Muscle layer of duodenum (tissue), 2 donors: ENCODE measurements around the gene PRKCB.

Experiments
- H3K27ac ChIP-seq: one replicate; pipeline ENCODE4 v1.7.0; 2013; ENCODE audit warnings: mild to moderate bottlenecking, low read length
- H3K27me3 ChIP-seq: one replicate; pipeline ENCODE4 v1.7.0; 2013; ENCODE audit warnings: low read depth, mild to moderate bottlenecking, control low read depth, low read length
- H3K36me3 ChIP-seq, 2 donors: one replicate each; pipeline ENCODE4 v1.7.0; 2013; ENCODE audit warnings: low read length in 2 of 2, control low read depth in 1 of 2, mild to moderate bottlenecking in 1 of 2; ENCODE audit not compliant: insufficient read depth in 2 of 2, control insufficient read depth in 1 of 2
- H3K4me1 ChIP-seq, 2 donors: one replicate each; pipeline ENCODE4 v1.7.0; 2013; ENCODE audit warnings: low read length in 2 of 2, mild to moderate bottlenecking in 2 of 2, control low read depth in 1 of 2, moderate library complexity in 1 of 2; ENCODE audit not compliant: insufficient read depth in 2 of 2, control insufficient read depth in 1 of 2
- H3K4me3 ChIP-seq, 2 donors: one replicate each; pipeline ENCODE4 v1.7.0; 2013; ENCODE audit warnings: low read length in 2 of 2, low read depth in 1 of 2, mild to moderate bottlenecking in 1 of 2
- H3K9me3 ChIP-seq, 2 donors: one replicate each; pipeline ENCODE4 v1.7.0; 2013; ENCODE audit warnings: low read length in 2 of 2, control low read depth in 1 of 2, mild to moderate bottlenecking in 1 of 2; ENCODE audit not compliant: control insufficient read depth in 1 of 2
- donor health status: healthy.

Gene PRKCB

DNA sequence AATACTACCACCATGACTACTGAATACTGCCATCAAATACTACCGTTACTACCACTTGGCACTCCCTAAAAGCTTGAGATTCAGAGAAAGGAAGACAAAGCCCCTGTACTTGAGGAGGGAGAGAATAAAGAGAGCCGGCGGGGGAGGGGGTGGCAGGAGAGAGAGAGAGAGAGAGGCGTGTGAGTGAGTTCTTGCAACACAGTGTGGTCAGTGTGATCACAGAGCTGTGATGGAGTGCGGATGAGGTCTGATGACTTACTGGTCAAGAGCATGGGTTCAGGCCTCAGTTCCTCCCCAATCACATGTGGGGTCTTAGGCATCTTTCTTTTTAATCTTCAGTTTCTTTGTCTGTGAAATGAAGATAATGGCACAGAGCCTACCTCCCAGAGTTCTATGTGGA is 19.2 kb downstream of the PRKCB start:
- no peak overlapping the region for H3K4me3 ChIP-seq
- H3K27ac ChIP-seq, result no peak overlapping the region
- no peaks in the 10 kb centered on the region for H3K9me3 ChIP-seq
- H3K4me1 ChIP-seq, result peaks cover 0 to 19% of the 10 kb centered on the region in 2 donors
- no peaks in the 10 kb centered on the region for H3K27me3 ChIP-seq
- H3K36me3 ChIP-seq, result no peaks in the 10 kb centered on the region

DNA sequence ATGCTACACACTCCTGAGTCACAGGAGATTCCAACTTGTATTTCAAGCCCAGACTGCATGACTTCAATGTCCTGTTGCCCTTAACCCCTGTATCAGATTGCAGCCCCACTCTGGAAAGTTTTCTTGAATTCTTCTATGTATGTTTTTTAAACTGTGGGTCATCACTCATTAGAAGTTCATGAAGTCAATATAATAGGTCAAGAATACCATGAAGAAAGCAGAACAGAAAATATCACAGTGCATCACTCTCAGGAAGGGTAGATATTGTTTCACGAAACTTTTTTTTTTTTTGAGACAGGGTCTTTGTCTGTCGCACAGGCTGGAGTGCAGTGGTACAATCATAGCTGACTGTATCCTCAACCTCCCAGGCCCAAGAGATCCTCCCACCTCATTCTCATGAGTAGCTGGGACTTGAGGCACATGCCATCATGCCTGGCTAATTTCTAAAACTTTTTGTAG is 20.5 kb downstream of the PRKCB start:
- Histone ChIP-seq H3K27me3 (no peaks in the 10 kb centered on the region), H3K36me3 (no peaks in the 10 kb centered on the region), H3K27ac (no peak overlapping the region), H3K4me3 (no peak overlapping the region), H3K4me1 (peaks cover 0 to 22% of the 10 kb centered on the region in 2 donors), H3K9me3 (no peaks in the 10 kb centered on the region)

DNA sequence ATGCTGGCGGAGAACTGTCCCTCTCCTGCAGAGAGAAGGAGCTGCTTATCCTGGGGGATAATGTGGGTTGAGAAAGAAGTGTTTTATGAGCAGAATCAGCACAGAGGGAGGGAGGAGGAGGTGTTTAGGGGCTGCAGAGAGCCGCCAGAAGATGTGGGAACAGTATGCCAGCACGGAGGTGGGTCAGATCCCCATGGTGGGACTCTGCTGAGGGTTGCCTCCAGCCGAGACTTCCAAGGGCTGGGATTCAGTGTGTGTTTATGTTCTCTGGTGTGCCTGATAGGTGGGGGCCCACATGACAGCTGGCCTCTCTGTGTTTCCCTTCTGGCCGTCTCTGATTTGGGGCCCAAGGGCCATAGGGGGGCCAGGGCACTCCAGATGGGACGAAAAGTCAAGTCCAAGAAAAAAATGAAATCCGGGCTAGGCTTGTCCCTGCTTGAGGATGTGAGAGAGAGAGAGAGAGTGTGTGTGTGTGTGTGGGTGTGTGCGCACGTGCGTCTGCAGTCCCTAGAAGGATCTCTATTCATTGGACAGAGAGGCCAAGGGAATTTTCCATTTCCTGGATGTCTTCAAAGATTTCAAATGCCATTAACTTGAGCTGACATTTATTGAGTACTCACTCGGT is 21.6 kb downstream of the PRKCB start:
- Histone ChIP-seq H3K27me3 (no peaks in the 10 kb centered on the region), H3K9me3 (no peaks in the 10 kb centered on the region), H3K27ac (no peak overlapping the region)

DNA sequence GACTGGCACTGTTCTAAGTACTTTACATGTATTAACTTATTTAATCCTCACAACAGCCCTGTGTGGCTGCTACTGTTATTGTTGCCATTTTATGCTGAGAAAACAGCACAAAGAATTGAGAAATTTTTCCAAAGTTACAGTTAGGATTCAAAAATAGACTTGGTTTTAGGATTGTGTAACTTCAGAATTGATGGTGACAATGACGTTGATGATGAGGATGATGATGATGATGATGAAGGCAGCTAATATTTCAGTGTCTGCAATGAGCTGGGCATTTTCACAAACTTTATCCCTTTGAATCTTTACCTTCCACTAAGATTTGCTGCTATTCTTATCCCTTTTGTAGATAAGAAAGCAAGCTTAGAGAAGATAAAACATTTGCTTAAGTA is 22.1 kb downstream of the PRKCB start:
- H3K4me1 ChIP-seq, result peaks cover 0 to 30% of the 10 kb centered on the region in 2 donors
- H3K4me3 ChIP-seq, result no peak overlapping the region
- no peaks in the 10 kb centered on the region for H3K9me3 ChIP-seq
- H3K27me3 ChIP-seq, result no peaks in the 10 kb centered on the region
- H3K36me3 ChIP-seq, result no peaks in the 10 kb centered on the region
- no peak overlapping the region for H3K27ac ChIP-seq

More for the DNA sequence above, 21.6 kb downstream of the PRKCB start:
- Histone ChIP-seq H3K4me3 (no peak overlapping the region), H3K4me1 (peaks cover 0 to 26% of the 10 kb centered on the region in 2 donors), H3K36me3 (no peaks in the 10 kb centered on the region)

DNA sequence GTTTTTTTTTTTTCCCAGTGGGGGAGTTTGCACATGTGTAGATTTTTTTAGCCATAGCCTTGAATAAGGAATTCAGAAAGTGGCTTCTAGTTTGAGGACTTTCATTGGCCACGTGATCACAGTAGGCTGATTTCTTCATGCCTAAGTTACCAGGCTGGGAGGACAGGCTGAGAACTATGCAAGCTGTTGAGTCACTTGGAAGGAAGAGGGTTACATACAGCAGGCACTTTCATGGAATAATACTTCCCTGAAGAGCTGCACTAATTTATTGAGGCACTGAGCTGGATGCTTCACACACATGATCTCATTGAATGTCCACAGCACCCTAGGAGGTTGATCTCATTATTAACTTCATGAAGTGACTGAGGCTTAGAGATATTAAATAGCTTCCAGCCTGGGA is 22.8 kb downstream of the PRKCB start:
- no peaks in the 10 kb centered on the region for H3K9me3 ChIP-seq
- no peaks in the 10 kb centered on the region for H3K36me3 ChIP-seq
- H3K27ac ChIP-seq, result no peak overlapping the region
- peaks cover 0 to 33% of the 10 kb centered on the region in 2 donors for H3K4me1 ChIP-seq
- no peak overlapping the region for H3K4me3 ChIP-seq
- no peaks in the 10 kb centered on the region for H3K27me3 ChIP-seq

DNA sequence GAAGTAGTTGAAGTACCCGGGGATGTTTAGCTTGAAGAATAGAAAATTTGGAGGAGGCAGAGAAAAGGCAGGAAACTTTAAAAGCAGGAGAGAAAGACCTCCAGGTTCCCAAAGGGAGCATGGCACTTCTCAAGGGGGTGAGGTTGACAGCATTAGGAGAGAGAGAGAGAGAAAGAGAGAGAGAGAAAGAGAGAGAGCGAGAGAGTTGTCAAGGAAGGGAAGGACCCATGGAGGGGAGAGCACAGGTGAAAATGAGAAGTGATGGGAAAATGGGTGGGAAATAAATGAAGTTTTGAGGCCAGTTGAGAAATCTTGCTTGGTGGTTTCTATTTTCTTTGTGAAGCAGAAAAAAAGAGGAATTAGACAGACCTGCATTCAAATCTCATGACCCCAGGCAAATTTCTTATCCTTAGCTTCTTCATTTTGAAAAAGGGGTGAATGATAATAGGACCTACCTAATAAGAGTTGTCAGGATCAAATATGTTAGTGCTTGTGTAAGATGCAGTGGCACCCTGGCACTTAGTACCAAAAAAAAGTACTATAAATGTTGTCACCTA is 24.0 kb downstream of the PRKCB start:
- peaks cover 0 to 42% of the 10 kb centered on the region in 2 donors for H3K4me1 ChIP-seq
- H3K27me3 ChIP-seq, result no peaks in the 10 kb centered on the region
- H3K36me3 ChIP-seq, result no peaks in the 10 kb centered on the region
- no peaks in the 10 kb centered on the region for H3K9me3 ChIP-seq
- no peak overlapping the region for H3K4me3 ChIP-seq
- no peak overlapping the region for H3K27ac ChIP-seq

DNA sequence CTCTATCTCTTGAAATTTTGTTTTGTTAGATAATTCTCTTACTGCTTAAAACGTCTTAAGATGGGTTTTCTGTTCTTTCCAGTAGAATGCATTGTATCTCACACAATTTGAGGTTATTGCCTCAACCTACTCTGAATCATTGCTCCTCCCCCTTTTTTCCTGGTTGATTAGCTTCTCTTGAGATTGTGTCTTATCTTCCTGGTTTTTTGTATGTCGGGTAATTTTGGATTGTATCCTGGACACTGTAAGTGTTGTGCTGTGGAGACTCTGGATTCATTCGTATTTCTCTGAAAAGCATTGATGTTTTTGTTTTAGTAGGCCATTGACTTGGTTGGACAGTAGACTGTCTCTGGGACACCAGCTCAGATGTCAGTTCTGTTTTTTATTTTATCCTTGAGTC is 26.1 kb downstream of the PRKCB start:
- no peaks in the 10 kb centered on the region for H3K36me3 ChIP-seq
- no peak overlapping the region for H3K4me3 ChIP-seq
- H3K27me3 ChIP-seq, result no peaks in the 10 kb centered on the region
- no peak overlapping the region for H3K27ac ChIP-seq
- H3K9me3 ChIP-seq, result no peaks in the 10 kb centered on the region
- H3K4me1 ChIP-seq, result peaks cover 0 to 42% of the 10 kb centered on the region in 2 donors

DNA sequence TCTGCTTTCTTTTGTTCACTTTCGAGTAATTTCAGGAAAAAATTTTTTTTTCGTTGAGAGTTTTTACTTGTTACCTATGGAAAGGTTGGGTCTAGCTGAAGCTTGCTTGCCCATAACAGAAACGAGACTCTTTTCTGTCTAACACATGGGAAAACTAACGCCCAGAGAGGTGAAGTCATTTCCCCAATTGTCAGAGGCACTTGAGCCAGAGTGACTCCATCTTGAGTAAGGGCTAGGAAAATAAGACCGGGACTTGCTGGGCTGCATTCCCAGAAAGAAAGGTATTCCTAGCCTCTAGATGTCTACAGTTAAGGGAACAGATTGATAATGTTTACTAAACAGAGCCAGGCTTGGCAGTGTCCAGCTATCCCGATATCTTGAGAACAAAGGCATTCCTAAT is 26.8 kb downstream of the PRKCB start:
- no peak overlapping the region for H3K4me3 ChIP-seq
- no peak overlapping the region for H3K27ac ChIP-seq
- no peaks in the 10 kb centered on the region for H3K36me3 ChIP-seq
- no peaks in the 10 kb centered on the region for H3K27me3 ChIP-seq
- peaks cover 0 to 36% of the 10 kb centered on the region in 2 donors for H3K4me1 ChIP-seq
- H3K9me3 ChIP-seq, result no peaks in the 10 kb centered on the region

DNA sequence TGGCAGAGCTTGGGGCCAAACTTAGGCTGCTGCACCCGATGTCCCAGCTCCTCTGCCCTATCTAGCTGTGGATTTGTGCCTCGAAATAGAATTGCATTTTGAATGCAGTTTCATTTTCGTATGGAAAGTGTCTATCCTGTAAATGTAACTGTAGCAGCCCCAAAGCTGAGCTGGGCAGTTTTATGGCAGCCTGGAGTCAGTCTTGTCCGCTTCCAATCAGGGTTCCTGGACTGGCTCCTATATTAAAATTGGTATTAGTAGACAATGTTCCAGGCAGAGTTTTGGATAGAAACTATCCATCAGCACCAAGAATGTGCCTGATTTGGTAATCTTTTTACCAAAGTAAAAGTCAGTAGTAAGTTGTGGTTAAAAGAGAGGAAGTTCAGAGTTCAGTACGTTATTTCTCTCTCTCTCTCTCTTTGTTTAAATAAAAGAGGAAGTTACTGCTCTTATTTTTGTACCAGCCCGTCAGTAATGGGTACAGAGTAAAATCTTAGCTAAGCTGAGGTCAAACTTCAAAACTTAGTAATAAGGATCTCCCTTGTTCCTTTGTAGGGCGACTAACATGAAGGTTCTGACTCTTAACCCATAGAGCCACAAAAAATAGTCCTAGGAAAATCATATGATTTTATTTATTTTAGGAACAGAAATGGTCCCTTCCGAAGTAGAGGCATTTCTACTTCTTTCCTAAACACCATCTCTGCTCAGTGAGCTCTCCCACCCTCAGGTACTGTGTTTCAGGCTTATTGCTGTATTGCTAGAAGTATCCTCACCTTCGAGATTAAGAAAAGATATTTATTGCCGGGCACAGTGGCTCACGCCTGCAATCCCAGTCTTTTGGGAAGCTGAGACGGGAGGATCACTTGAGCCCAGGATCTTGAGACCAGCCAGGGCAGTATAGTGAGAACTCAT is 28.0 kb downstream of the PRKCB start:
- Histone ChIP-seq H3K4me1 (peaks cover 0 to 34% of the 10 kb centered on the region in 2 donors), H3K36me3 (no peaks in the 10 kb centered on the region), H3K27ac (peak overlapping the region; percentile 12), H3K4me3 (peak overlapping the region; percentile 55 to 63), H3K9me3 (no peaks in the 10 kb centered on the region), H3K27me3 (no peaks in the 10 kb centered on the region)

DNA sequence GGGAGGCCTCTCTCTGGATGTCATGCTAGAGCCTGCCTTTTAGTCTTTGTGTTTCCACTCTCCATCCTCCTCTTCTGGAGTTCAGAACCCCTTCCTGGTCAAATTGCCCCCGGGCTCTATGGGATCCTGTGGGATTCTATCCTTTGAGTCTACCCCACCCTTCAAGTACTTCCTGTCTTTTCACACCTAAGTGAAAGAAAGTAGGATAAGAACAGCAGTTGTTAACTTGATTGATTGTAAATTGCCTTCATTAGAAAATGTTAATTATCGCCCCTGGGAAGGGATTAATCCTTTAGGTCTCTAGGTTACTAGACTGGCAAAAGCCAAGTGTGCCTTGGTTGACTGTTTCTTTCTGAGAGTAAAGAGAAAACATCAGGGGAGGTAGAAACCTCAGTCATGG is 30.1 kb downstream of the PRKCB start:
- Histone ChIP-seq H3K4me3 (no peak overlapping the region), H3K4me1 (peaks cover 0 to 28% of the 10 kb centered on the region in 2 donors), H3K27me3 (no peaks in the 10 kb centered on the region), H3K9me3 (no peaks in the 10 kb centered on the region), H3K36me3 (no peaks in the 10 kb centered on the region), H3K27ac (no peak overlapping the region)

DNA sequence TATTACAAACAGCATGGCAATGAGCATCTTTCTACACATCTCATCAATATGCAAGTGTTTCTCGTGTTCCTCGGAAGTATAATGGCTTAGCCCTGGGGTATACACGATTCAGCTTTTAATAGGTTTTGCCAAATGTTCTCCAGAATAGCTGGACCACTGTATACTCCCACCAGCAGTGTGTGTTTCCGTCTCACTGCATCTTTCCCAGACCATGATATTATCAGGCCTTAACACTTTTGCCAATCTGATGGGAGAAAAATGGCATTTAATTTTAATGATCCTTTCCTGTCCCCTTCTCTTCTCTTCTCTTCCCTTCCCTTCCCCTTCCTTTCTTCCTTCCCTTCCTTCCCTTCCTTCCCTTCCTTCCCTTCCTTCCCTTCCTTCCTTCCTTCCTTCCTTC is 30.8 kb downstream of the PRKCB start:
- Histone ChIP-seq H3K27ac (no peak overlapping the region), H3K4me3 (no peak overlapping the region), H3K9me3 (no peaks in the 10 kb centered on the region), H3K4me1 (peaks cover 0 to 28% of the 10 kb centered on the region in 2 donors), H3K36me3 (no peaks in the 10 kb centered on the region), H3K27me3 (no peaks in the 10 kb centered on the region)
